ENCODE results near the gene PTPRH. TPM values are rescaled to one million over a fixed set of nuclear protein-coding genes. Genes with fewer than 3 reads are reported as not detected.
A peak's percentile ranks its signal among the peaks of the same experiment; 100 is the strongest.

The PTPRH gene
- total and polyA plus RNA-seq, 9 of the 15 experiments (the other 6 are each of a cell fraction or from before 2014, with no cell fraction given): 0.87 to 34.3 (median 22.7) TPM

- TF ChIP-seq FOXP1 (CRISPR knock-in tag; IDR thresholded peaks at IDR 0.05): 0 out of 2 replicates have a peak, but pooled peaks have one; percentile 35
- peak; percentile 61 for TF ChIP-seq GABPB1 (CRISPR knock-in tag; IDR thresholded peaks at IDR 0.05)
- TF ChIP-seq PHB (CRISPR knock-in tag; IDR thresholded peaks at IDR 0.05): peak; percentile 86; the same call in 1 of the 2 replicates
- TF ChIP-seq, protein P1, sequence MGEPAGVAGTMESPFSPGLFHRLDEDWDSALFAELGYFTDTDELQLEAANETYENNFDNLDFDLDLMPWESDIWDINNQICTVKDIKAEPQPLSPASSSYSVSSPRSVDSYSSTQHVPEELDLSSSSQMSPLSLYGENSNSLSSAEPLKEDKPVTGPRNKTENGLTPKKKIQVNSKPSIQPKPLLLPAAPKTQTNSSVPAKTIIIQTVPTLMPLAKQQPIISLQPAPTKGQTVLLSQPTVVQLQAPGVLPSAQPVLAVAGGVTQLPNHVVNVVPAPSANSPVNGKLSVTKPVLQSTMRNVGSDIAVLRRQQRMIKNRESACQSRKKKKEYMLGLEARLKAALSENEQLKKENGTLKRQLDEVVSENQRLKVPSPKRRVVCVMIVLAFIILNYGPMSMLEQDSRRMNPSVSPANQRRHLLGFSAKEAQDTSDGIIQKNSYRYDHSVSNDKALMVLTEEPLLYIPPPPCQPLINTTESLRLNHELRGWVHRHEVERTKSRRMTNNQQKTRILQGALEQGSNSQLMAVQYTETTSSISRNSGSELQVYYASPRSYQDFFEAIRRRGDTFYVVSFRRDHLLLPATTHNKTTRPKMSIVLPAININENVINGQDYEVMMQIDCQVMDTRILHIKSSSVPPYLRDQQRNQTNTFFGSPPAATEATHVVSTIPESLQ (CRISPR knock-in tag; IDR thresholded peaks at IDR 0.05): no peak; the same call in 1 of the 2 replicates
- no peak for TF ChIP-seq FOXA3 (CRISPR knock-in tag; conservative IDR thresholded peaks at IDR 0.05 in 1 of 2, IDR thresholded peaks at IDR 0.05 in 1 of 2)
- TF ChIP-seq ZBED1 (IDR thresholded peaks at IDR 0.05): no peak
- peak; percentile 54; the same call in 1 of the 2 replicates for TF ChIP-seq ZNF263 (CRISPR knock-in tag; IDR thresholded peaks at IDR 0.05; ENCODE audit: borderline replicate concordance)
- 0 out of 2 replicates have a peak, but pooled peaks have one; percentile 13 for TF ChIP-seq SMARCE1 (IDR thresholded peaks at IDR 0.05)
- peak in 1 of 2 experiments; percentile 36; a peak in 1 of 4 replicates for TF ChIP-seq SIN3A (IDR thresholded peaks at IDR 0.05; ENCODE audit: borderline replicate concordance in 2 of 2, control insufficient read depth in 1 of 2, low read depth in 2 of 2, low read length in 2 of 2)
- no peak for TF ChIP-seq POU5F1 (IDR thresholded peaks at IDR 0.05; ENCODE audit: borderline replicate concordance, low read depth, low read length, partially characterized antibody)
- no peak for TF ChIP-seq CHD2 (IDR thresholded peaks at IDR 0.05; ENCODE audit: low read depth, low read length)
- TF ChIP-seq PHF8 (IDR thresholded peaks at IDR 0.05; ENCODE audit: borderline replicate concordance, low read length): peak; percentile 34; the same call in 1 of the 2 replicates
- TF ChIP-seq ATF1 (CRISPR knock-in tag; IDR thresholded peaks at IDR 0.05): no peak
- TF ChIP-seq ATF1 (tag; IDR thresholded peaks at IDR 0.05): peak; percentile 56
- TF ChIP-seq ZNF143 (CRISPR knock-in tag; IDR thresholded peaks at IDR 0.05): peak; percentile 97
- TF ChIP-seq HMG20B (CRISPR knock-in tag; IDR thresholded peaks at IDR 0.05): no peak
- 0 out of 2 replicates have a peak, but pooled peaks have one; percentile 44 for TF ChIP-seq ZBTB9 (CRISPR knock-in tag; IDR thresholded peaks at IDR 0.05)
- TF ChIP-seq FUS (optimal IDR thresholded peaks at IDR 0.05; ENCODE audit: low read depth, low read length): no peak
- TF ChIP-seq KDM2B (CRISPR knock-in tag; IDR thresholded peaks at IDR 0.05): 0 out of 2 replicates have a peak, but pooled peaks have one; percentile 54
- no peak for TF ChIP-seq RHOXF2B (CRISPR knock-in tag; conservative IDR thresholded peaks at IDR 0.05)
- no peak for TF ChIP-seq HNRNPLL (IDR thresholded peaks at IDR 0.05; ENCODE audit: low read depth, low read length, poor library complexity, severe bottlenecking)
- TF ChIP-seq, protein P2, sequence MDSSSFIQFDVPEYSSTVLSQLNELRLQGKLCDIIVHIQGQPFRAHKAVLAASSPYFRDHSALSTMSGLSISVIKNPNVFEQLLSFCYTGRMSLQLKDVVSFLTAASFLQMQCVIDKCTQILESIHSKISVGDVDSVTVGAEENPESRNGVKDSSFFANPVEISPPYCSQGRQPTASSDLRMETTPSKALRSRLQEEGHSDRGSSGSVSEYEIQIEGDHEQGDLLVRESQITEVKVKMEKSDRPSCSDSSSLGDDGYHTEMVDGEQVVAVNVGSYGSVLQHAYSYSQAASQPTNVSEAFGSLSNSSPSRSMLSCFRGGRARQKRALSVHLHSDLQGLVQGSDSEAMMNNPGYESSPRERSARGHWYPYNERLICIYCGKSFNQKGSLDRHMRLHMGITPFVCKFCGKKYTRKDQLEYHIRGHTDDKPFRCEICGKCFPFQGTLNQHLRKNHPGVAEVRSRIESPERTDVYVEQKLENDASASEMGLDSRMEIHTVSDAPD (CRISPR knock-in tag; IDR thresholded peaks at IDR 0.05): no peak
- TF ChIP-seq TFAM (CRISPR knock-in tag; conservative IDR thresholded peaks at IDR 0.05): no peak
- 0 out of 2 replicates have a peak, but pooled peaks have one; percentile 35 for TF ChIP-seq JUN (IDR thresholded peaks at IDR 0.05; ENCODE audit: borderline replicate concordance, low read depth, low read length)
- no peak for TF ChIP-seq JUN (CRISPR knock-in tag; IDR thresholded peaks at IDR 0.05; ENCODE audit: borderline replicate concordance)
Measured at GRCh38 chr19:55165952-55166529, 43.3 kb downstream of the PTPRH start (continued).

All from K562 (cell line).